ENCODE measurements around the gene UQCR11. TPM values are rescaled to one million over a fixed set of nuclear protein-coding genes. Genes with fewer than 3 reads are reported as not detected.

The UQCR11 gene
- total RNA-seq, 3 donors from 2014 or later (not counting 1 experiment from before 2014, with no cell fraction given), result 91.2 to 142 (median 99.1) TPM

DNA sequence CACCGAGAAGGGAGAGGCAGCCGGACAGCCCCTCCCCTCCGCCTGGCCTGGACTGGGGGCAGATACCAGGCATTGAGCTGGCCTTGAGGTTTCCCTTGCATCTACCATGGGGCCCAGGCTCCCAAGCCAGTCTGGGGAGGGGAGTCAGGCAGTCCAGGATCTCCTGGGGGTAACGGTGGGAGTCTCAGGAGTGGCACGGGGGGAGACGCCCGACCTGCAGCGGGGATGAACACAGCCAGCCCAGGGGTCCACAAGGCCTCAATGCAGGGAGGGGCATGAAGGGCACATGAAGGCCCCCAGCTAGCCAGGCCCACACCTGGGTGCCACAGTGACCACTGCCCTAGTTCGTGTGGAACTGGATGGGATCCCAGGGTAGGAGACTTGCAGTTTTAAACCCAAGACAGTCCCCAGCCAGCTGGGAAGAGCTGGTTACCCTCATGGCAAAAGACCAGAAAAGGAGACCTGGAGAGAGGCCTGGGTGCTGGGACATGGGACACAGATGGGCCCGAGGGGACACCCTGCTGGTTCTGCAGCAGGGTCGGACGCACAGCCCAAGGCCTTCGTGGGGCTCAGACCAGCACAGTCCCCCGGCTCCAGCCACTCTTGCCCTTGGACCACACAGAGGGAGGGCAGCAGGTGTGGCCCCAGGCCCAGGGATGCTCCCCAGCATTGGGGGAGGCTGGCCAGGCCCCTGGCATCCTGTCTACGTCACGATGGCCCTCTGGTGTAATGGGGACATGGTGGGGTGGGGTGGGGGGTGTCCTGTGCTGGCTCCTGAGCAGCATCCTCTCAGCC lies 4.6 kb upstream of the UQCR11 start:
- H3K27me3 Mint-ChIP-seq (ENCODE audit: low read depth in 2 of 2), result no peaks in the 10 kb centered on the region

DNA sequence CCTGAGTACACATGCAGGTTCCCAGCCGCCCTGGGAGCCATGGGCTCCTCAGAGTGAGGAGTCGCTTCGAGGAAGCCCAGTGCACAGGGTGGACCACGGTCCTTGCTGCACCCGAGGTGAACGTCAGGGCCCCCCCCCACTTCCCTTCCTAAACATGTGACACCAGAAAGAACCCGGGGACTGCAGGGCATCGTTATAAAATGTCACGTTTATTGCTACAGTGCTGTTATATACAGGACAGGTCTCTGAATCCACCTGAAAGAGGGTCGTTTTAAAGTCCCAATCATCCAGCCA lies 3.8 kb upstream of the UQCR11 start:
- Histone ChIP-seq H3K27me3 (ENCODE audit: control insufficient read depth, insufficient read depth, low read length) (no peaks in the 10 kb centered on the region), H3K4me3 (ENCODE audit: low read length) (peak overlapping the region; percentile 42), H3K36me3 (ENCODE audit: control insufficient read depth, insufficient read depth, low read length) (peaks cover 30% of the 10 kb centered on the region), H3K27ac (ENCODE audit: low read length) (peak overlapping the region; percentile 75), H3K9me3 (ENCODE audit: control insufficient read depth, insufficient read depth, low read length) (no peaks in the 10 kb centered on the region), H3K4me1 (ENCODE audit: control insufficient read depth, insufficient read depth, low read length) (peaks cover 50% of the 10 kb centered on the region)
- WGBS (ENCODE audit: insufficient coverage), result 4% methylated on average over 10 of the region's 10 CpGs
- Mint-ChIP-seq H3K4me1 (peaks cover 30 to 32% of the 10 kb centered on the region in 2 donors), H3K9me3 (no peaks in the 10 kb centered on the region), H3K4me3 (peak overlapping the region; percentile 84), H3K27ac (peak overlapping the region; percentile 74 to 84), H3K27me3 (ENCODE audit: low read depth in 2 of 2) (no peaks in the 10 kb centered on the region), H3K36me3 (no peaks in the 10 kb centered on the region)
- TF ChIP-seq, protein P1, sequence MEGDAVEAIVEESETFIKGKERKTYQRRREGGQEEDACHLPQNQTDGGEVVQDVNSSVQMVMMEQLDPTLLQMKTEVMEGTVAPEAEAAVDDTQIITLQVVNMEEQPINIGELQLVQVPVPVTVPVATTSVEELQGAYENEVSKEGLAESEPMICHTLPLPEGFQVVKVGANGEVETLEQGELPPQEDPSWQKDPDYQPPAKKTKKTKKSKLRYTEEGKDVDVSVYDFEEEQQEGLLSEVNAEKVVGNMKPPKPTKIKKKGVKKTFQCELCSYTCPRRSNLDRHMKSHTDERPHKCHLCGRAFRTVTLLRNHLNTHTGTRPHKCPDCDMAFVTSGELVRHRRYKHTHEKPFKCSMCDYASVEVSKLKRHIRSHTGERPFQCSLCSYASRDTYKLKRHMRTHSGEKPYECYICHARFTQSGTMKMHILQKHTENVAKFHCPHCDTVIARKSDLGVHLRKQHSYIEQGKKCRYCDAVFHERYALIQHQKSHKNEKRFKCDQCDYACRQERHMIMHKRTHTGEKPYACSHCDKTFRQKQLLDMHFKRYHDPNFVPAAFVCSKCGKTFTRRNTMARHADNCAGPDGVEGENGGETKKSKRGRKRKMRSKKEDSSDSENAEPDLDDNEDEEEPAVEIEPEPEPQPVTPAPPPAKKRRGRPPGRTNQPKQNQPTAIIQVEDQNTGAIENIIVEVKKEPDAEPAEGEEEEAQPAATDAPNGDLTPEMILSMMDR (IDR thresholded peaks at IDR 0.05), result no peak
- DNase-seq (peak in 1 of 2 donors; percentile 63), ATAC-seq (no peak)
- intact Hi-C loops (cut with micrococcal nuclease), result loop anchor here (5.0 to 10.0 kb wide), 2 partner anchors 63 to 204 kb away; partner anchors contain the start of genes DAZAP1 and GAMT

More for the DNA sequence above, 4.6 kb upstream of the UQCR11 start:
- Mint-ChIP-seq H3K4me1 (peaks cover 26 to 27% of the 10 kb centered on the region in 2 donors), H3K9me3 (no peaks in the 10 kb centered on the region), H3K4me3 (peak overlapping the region; percentile 84), H3K27ac (peak overlapping the region; percentile 74 to 84), H3K36me3 (no peaks in the 10 kb centered on the region)
- ATAC-seq, result no peak
- H3K27me3 ChIP-seq (ENCODE audit: control insufficient read depth, insufficient read depth, low read length), result no peaks in the 10 kb centered on the region
- H3K9me3 ChIP-seq (ENCODE audit: control insufficient read depth, insufficient read depth, low read length), result no peaks in the 10 kb centered on the region
- no peak for DNase-seq
- H3K36me3 ChIP-seq (ENCODE audit: control insufficient read depth, insufficient read depth, low read length), result peaks cover 38% of the 10 kb centered on the region
- peaks cover 42% of the 10 kb centered on the region for H3K4me1 ChIP-seq (ENCODE audit: control insufficient read depth, insufficient read depth, low read length)
- 91% methylated on average over 16 of the region's 16 CpGs for WGBS (ENCODE audit: insufficient coverage)
- H3K4me3 ChIP-seq (ENCODE audit: low read length), result no peak overlapping the region
- TF ChIP-seq, protein P1 (IDR thresholded peaks at IDR 0.05), result no peak
- intact Hi-C loops (cut with micrococcal nuclease), result loop anchor here (5.0 to 10.0 kb wide), 2 partner anchors 62 to 205 kb away; partner anchors contain the start of genes DAZAP1 and GAMT
- peak overlapping the region; percentile 75 for H3K27ac ChIP-seq (ENCODE audit: low read length)

DNA sequence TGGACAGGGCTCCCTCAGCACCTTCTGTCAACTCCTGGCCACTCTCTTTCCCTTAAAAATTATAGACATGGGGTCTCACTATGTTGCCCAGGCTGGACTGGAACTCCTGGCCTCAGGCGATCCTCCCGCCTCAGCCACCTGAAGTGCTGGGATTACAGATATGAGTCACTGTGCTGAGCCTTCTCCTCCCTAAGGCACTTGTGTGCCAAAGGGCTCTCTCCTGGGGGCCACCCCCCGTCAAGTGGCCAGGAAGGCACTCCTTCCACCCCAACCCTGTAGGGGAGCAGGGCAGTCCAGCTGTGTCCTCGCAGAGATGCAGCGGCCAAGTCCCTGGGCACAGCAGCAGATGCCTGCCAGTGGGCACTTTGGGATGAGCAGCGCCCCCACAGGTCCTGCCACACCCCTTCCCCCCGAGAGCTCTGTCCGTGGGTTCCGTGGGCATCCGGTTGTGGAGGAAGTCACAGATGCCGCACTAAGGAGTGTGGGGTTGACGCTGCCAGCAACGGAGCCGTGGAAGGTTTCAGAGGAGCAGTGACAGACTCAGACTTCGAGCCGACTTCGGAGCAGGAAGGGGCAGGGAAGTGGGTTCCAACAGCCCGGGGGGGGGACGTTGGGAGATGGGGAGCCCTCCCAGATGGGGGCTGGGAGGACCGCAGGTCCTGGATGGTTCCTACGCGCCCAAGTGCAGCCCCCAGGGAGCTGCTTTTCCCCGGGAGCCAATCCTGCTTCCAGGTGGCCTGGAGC lies 3.3 kb upstream of the UQCR11 start:
- H3K36me3 ChIP-seq (ENCODE audit: control insufficient read depth, insufficient read depth, low read length), result peaks cover 26% of the 10 kb centered on the region
- peak overlapping the region; percentile 42 for H3K4me3 ChIP-seq (ENCODE audit: low read length)
- Mint-ChIP-seq H3K36me3 (no peaks in the 10 kb centered on the region), H3K4me3 (peak overlapping the region; percentile 84), H3K4me1 (peaks cover 30 to 32% of the 10 kb centered on the region in 2 donors), H3K27ac (peak overlapping the region; percentile 74 to 84), H3K27me3 (ENCODE audit: low read depth in 2 of 2) (no peaks in the 10 kb centered on the region), H3K9me3 (no peaks in the 10 kb centered on the region)
- H3K9me3 ChIP-seq (ENCODE audit: control insufficient read depth, insufficient read depth, low read length), result no peaks in the 10 kb centered on the region
- H3K27ac ChIP-seq (ENCODE audit: low read length), result peak overlapping the region; percentile 75
- DNase-seq (peak in 1 of 2 donors; percentile 67), ATAC-seq (no peak)
- intact Hi-C loops (cut with micrococcal nuclease), result loop anchor here (5.0 to 10.0 kb wide), 2 partner anchors 64 to 204 kb away; partner anchors contain the start of genes DAZAP1 and GAMT
- 14% methylated on average over 23 of the region's 23 CpGs for WGBS (ENCODE audit: insufficient coverage)
- TF ChIP-seq, protein P1 (IDR thresholded peaks at IDR 0.05), result no peak
- no peaks in the 10 kb centered on the region for H3K27me3 ChIP-seq (ENCODE audit: control insufficient read depth, insufficient read depth, low read length)
- H3K4me1 ChIP-seq (ENCODE audit: control insufficient read depth, insufficient read depth, low read length), result peaks cover 55% of the 10 kb centered on the region

Data from natural killer cell (primary cell).